Embryonic facial prominence (tissue), 1 donor: ENCODE data around the gene PAQR9.

Experiments
- DNase-seq: peaks from one replicate; pipeline ENCODE4 v3.0.0-alpha.2; 2016; ENCODE audit errors: extremely low spot score

PAQR9 gene

DNA sequence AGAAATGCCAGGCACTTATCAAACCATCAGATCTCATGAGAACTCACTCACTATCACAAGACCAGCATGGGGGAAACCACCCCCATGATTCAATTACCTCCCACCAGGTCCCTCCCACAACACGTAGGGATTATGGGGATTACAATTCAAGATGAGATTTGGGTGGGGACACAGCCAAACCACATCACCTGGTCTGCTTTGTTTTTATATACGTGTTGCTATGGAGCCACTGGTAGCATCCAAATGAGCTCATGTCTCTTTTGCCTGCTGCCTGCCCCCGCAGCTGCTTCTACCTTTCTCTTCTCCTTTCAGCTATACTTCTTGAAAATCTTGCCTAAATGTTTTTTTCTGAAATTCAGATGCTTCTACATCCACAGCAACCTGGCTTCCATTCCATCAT lies 47.8 kb downstream of the PAQR9 start:
- DNase-seq = no peak

DNA sequence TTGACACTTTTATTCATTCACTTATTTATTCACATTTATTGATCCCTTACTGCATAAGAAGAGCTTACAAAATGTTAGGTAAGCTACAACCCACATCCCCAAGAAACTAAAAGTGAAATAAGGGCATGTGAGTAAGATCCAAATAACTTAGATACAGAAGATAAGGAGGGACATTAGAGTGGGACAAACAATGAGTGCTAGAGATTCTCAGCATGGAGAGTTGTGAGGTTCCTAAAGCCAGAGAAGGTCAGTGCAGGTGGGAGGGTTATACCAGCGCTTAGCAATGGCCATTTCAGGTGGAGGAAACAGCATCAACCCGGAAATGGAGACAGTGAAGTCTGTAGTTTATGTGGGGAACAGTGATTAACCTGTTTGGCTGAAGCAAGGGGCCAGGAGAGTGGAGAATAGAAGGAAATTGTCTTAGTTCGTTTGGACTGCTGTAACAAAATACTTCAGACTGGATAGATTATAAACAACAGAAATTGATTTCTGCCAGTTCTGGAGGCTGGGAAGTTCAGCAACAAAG lies 49.1 kb downstream of the PAQR9 start:
- DNase-seq = no peak

DNA sequence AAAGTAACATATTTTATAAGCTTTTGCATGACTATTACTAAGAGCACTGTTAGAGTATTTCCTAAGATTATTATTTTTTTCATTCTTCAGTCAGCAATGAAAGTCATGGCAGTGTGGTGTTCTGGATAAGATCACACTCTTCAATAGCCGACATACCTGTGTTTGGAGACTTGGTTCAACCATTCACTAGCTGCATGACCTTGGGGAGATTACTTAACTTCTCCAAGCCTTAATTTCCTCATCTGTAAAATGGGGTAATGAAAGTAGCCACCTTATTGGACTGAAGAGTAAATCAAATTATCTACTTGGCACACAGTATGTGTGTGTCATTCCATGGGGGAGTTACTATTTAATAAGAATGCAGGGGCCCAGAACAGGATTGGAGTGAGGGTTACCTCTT lies 50.0 kb downstream of the PAQR9 start:
- DNase-seq = no peak

DNA sequence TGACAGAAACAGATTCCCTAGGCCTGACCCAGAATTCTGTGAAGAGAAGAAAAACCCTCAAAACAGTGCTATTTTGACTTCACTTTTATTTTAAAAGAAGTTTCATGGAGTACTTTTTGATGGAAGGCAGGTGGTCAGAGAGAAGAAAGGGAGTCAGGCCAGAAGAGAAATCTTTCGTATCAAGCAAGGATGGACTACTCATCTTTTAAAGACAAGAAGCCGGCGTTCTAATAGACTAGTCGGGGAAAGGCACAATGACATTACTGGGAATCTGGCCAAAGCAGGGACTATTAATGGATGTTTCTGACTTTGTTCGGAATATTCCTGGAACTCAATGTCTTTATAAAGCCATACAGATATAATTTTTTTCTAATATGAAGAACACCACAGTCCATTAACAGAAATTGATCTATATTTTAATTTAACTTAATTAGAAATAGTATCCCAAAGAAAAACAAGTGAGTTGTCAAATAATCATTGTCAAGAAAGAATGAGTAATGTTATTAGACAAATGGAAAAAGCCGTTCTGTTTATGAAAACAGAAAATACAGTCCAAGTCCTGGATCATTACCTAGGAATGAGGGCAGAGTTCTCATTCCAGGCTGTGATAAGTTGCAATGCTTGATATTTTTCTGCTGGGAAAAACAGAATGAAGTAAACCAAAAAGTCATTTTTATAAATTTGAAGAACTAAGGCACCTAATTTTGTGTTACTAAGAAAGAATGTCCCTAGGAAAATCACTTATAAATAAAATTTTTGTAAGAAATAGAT lies 50.9 kb downstream of the PAQR9 start:
- DNase-seq = no peak
